ENCODE results near the gene PRKCE. TPM values are rescaled to one million over a fixed set of nuclear protein-coding genes. Genes with fewer than 3 reads are reported as not detected.

Gene PRKCE
- polyA plus RNA-seq, 1 of the 3 experiments (the other 2 are of a cell fraction) = 16.3 TPM

DNA sequence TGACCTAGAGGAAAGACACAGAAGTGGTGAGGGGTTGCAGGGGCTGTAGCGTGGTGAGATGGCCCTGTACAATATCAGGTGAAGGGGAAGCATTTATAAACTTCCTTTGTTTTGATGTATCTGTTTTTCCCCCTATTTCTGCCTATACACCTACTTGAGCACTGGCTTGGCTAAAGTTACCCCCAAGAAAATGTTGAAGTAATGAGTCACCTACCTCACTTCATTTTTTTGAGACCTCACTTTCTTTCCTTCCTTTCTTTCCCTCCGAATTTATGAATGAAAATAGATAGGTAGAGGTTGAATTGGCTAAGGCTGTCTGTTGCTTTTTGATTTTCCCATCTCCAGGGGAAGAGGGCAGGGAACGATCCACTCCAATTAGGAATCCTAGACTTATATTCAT, 414.6 kb downstream of the PRKCE start:
- peaks cover 14 to 35% of the 10 kb centered on the region in 2 experiments for H3K4me1 ChIP-seq (ENCODE audit: control insufficient read depth in 1 of 2, insufficient read depth in 2 of 2, low read depth in 1 of 2, low read length in 1 of 2)
- no peak overlapping the region for H2AFZ ChIP-seq (ENCODE audit: low read depth)
- no peaks in the 10 kb centered on the region for H3K9me3 ChIP-seq
- no peaks in the 10 kb centered on the region for H3K27me3 ChIP-seq (ENCODE audit: insufficient read depth)
- peak overlapping the region; percentile 29; the same call in 1 of the 2 replicates for H3K4me2 ChIP-seq
- no peak for DNase-seq
- no peak overlapping the region for H3K9ac ChIP-seq
- no peaks in the 10 kb centered on the region for H3K36me3 ChIP-seq (replicated peaks in 1 of 2; ENCODE audit: control insufficient read depth in 1 of 2, insufficient read depth in 2 of 2, low read length in 1 of 2)
- ChIA-PET POLR2A (interaction anchor here (0.6 kb wide), 1 partner anchor 794 kb away, joined by 3 read pairs; no protein-coding TSS in a partner anchor), CTCF (interaction anchor here (0.7 to 3.9 kb wide), 5 partner anchors 9 to 306 kb away, joined by 3 to 45 read pairs (median 6); partner anchors contain the start of gene EPAS1)
- H3K27ac ChIP-seq (ENCODE audit: low read depth in 2 of 2, low read length in 1 of 2) = peak overlapping the region in 1 of 2 experiments; percentile 90; a peak in 3 of 4 replicates
- H3F3A ChIP-seq (replicated peaks; ENCODE audit: insufficient read depth) = peaks cover 18% of the 10 kb centered on the region
- peak; percentile 16; the same call in 1 of the 2 replicates for TF ChIP-seq FOSL2 (IDR thresholded peaks at IDR 0.05; ENCODE audit: borderline replicate concordance, low read depth)
- TF ChIP-seq JUND (IDR thresholded peaks at IDR 0.05) = peak; percentile 29; the same call in 1 of the 2 replicates
- TF ChIP-seq, protein P1, sequence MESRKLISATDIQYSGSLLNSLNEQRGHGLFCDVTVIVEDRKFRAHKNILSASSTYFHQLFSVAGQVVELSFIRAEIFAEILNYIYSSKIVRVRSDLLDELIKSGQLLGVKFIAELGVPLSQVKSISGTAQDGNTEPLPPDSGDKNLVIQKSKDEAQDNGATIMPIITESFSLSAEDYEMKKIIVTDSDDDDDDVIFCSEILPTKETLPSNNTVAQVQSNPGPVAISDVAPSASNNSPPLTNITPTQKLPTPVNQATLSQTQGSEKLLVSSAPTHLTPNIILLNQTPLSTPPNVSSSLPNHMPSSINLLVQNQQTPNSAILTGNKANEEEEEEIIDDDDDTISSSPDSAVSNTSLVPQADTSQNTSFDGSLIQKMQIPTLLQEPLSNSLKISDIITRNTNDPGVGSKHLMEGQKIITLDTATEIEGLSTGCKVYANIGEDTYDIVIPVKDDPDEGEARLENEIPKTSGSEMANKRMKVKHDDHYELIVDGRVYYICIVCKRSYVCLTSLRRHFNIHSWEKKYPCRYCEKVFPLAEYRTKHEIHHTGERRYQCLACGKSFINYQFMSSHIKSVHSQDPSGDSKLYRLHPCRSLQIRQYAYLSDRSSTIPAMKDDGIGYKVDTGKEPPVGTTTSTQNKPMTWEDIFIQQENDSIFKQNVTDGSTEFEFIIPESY (IDR thresholded peaks at IDR 0.05; ENCODE audit: borderline replicate concordance, low read depth) = no peak
- H3K9me2 ChIP-seq = no peaks in the 10 kb centered on the region
- 68% methylated on average over 3 of the region's 3 CpGs for WGBS (ENCODE audit: low lambda C conversion rate)
- H4K20me1 ChIP-seq (ENCODE audit: insufficient read depth) = no peaks in the 10 kb centered on the region
- H3K79me2 ChIP-seq (ENCODE audit: insufficient read depth) = no peaks in the 10 kb centered on the region
- H3K4me3 ChIP-seq (ENCODE audit: low read depth in 2 of 2, low read length in 1 of 2) = no peak overlapping the region

DNA sequence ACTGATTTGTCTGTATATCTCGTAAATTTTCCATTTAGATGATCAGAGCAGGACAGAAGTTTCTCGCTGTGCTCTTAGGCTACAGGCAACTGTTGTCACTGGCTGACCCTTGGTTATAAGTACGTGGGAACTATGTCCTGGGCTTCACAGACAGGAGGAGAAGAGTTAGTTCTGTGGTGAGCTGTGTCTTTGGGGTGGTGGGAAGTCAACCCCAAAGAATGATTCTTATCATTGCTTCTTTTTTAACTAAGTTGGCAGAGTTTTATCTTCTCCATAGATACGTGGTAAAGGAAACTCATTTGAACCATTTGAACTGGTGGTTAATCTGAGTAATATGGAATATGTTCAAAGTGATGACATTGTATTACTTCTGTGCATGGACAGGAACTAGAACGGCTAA, 415.1 kb downstream of the PRKCE start:
- ChIA-PET POLR2A (no interaction called here), CTCF (no interaction called here)
- peak overlapping the region; percentile 11 to 90; a peak in 3 of 4 replicates for H3K27ac ChIP-seq (ENCODE audit: low read depth in 2 of 2, low read length in 1 of 2)
- no peak overlapping the region for H2AFZ ChIP-seq (ENCODE audit: low read depth)
- H3K27me3 ChIP-seq (ENCODE audit: insufficient read depth) = no peaks in the 10 kb centered on the region
- H3K4me1 ChIP-seq (ENCODE audit: control insufficient read depth in 1 of 2, insufficient read depth in 2 of 2, low read depth in 1 of 2, low read length in 1 of 2) = peaks cover 18 to 35% of the 10 kb centered on the region in 2 experiments
- no peak overlapping the region for H3K9ac ChIP-seq
- no peaks in the 10 kb centered on the region for H4K20me1 ChIP-seq (ENCODE audit: insufficient read depth)
- H3K9me3 ChIP-seq = no peaks in the 10 kb centered on the region
- no peak overlapping the region for H3K4me3 ChIP-seq (ENCODE audit: low read depth in 2 of 2, low read length in 1 of 2)
- no peaks in the 10 kb centered on the region for H3K9me2 ChIP-seq
- 75% methylated on average over 5 of the region's 5 CpGs for WGBS (ENCODE audit: low lambda C conversion rate)
- peak overlapping the region; percentile 29; the same call in 1 of the 2 replicates for H3K4me2 ChIP-seq
- no peak for DNase-seq
- H3K36me3 ChIP-seq (replicated peaks in 1 of 2; ENCODE audit: control insufficient read depth in 1 of 2, insufficient read depth in 2 of 2, low read length in 1 of 2) = no peaks in the 10 kb centered on the region
- H3K79me2 ChIP-seq (ENCODE audit: insufficient read depth) = no peaks in the 10 kb centered on the region
- no peak for TF ChIP-seq RAD21 (IDR thresholded peaks at IDR 0.05; ENCODE audit: low read length)
- no peak for TF ChIP-seq POLR2AphosphoS5 (IDR thresholded peaks at IDR 0.05; ENCODE audit: low read depth, low read length)
- TF ChIP-seq, protein P2, sequence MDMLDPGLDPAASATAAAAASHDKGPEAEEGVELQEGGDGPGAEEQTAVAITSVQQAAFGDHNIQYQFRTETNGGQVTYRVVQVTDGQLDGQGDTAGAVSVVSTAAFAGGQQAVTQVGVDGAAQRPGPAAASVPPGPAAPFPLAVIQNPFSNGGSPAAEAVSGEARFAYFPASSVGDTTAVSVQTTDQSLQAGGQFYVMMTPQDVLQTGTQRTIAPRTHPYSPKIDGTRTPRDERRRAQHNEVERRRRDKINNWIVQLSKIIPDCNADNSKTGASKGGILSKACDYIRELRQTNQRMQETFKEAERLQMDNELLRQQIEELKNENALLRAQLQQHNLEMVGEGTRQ (IDR thresholded peaks at IDR 0.05; ENCODE audit: borderline replicate concordance, low read depth, low read length) = no peak
- TF ChIP-seq MEF2A (IDR thresholded peaks at IDR 0.05; ENCODE audit: borderline replicate concordance, low read depth) = no peak
- TF ChIP-seq, protein P3, sequence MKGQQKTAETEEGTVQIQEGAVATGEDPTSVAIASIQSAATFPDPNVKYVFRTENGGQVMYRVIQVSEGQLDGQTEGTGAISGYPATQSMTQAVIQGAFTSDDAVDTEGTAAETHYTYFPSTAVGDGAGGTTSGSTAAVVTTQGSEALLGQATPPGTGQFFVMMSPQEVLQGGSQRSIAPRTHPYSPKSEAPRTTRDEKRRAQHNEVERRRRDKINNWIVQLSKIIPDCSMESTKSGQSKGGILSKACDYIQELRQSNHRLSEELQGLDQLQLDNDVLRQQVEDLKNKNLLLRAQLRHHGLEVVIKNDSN (IDR thresholded peaks at IDR 0.05; ENCODE audit: borderline replicate concordance, low read depth) = no peak
- TF ChIP-seq, protein P4, sequence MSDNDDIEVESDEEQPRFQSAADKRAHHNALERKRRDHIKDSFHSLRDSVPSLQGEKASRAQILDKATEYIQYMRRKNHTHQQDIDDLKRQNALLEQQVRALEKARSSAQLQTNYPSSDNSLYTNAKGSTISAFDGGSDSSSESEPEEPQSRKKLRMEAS (IDR thresholded peaks at IDR 0.05; ENCODE audit: low read depth) = no peak
- peaks cover 18% of the 10 kb centered on the region for H3F3A ChIP-seq (replicated peaks; ENCODE audit: insufficient read depth)

Data from SK-N-SH (cell line).